ENCODE data around the gene OASL.

The OASL gene

GRCh38 chr12:121010860-121011259 is 28.2 kb downstream of the OASL start:
- DNase-seq = no peak

GRCh38 chr12:121009741-121010140 is 29.3 kb downstream of the OASL start:
- no peak for DNase-seq

GRCh38 chr12:121008347-121009098 is 30.5 kb downstream of the OASL start:
- DNase-seq = no peak

GRCh38 chr12:121005346-121005815 is 33.7 kb downstream of the OASL start:
- peak; percentile 51 for DNase-seq

GRCh38 chr12:121004253-121004815 is 34.7 kb downstream of the OASL start:
- DNase-seq = no peak

GRCh38 chr12:121003650-121004049 is 35.4 kb downstream of the OASL start:
- DNase-seq = no peak

GRCh38 chr12:121001841-121002483 is 37.1 kb downstream of the OASL start:
- no peak for DNase-seq

- no peak for DNase-seq
Measured at GRCh38 chr12:121001060-121001459, 38.0 kb downstream of the OASL start.

GRCh38 chr12:121000530-121000929 is 38.5 kb downstream of the OASL start:
- no peak for DNase-seq

GRCh38 chr12:120999191-121000120 is 39.6 kb downstream of the OASL start:
- DNase-seq = no peak

GRCh38 chr12:120998435-120998834 is 40.6 kb downstream of the OASL start:
- DNase-seq = no peak

- DNase-seq = no peak
Measured at GRCh38 chr12:120997448-120997847, 41.6 kb downstream of the OASL start.

GRCh38 chr12:120996133-120996746 is 42.8 kb downstream of the OASL start:
- DNase-seq = no peak

GRCh38 chr12:120994589-120995337 is 44.3 kb downstream of the OASL start:
- no peak for DNase-seq

GRCh38 chr12:120994059-120994458 is 45.0 kb downstream of the OASL start:
- DNase-seq = no peak

- no peak for DNase-seq
Measured at GRCh38 chr12:120993496-120993895, 45.5 kb downstream of the OASL start.

- DNase-seq = no peak
Measured at GRCh38 chr12:120992989-120993388, 46.1 kb downstream of the OASL start.

- DNase-seq = no peak
Measured at GRCh38 chr12:120991965-120992364, 47.1 kb downstream of the OASL start.

- no peak for DNase-seq
Measured at GRCh38 chr12:120990487-120991055, 48.5 kb downstream of the OASL start.

- no peak for DNase-seq
Measured at GRCh38 chr12:120989687-120990086, 49.4 kb downstream of the OASL start.

- DNase-seq = no peak
Measured at GRCh38 chr12:120988658-120989057, 50.4 kb downstream of the OASL start.
